DND-41 (cell line): ENCODE data around the gene IFT122.

Experiments
- ATAC-seq: fragments of 200-7000 bp; cut with Tn5 transposase; 3 replicates; pipeline ENCODE4 v1.9.1; 2021; ENCODE audit warnings: low read depth; ENCODE audit not compliant: insufficient read depth
- DNase-seq: peaks from one replicate; pipeline ENCODE4 v3.0.0-alpha.2; 2020
- H2AFZ ChIP-seq: 2 replicates; pipeline ENCODE4 v1.6.0; 2012; ENCODE audit warnings: low read depth, low read length
- H3K27ac ChIP-seq: 2 replicates; pipeline ENCODE4 v1.5.1; 2012; ENCODE audit warnings: low read length, inconsistent platforms
- H3K27me3 ChIP-seq: fragments of 200-600 bp; sonication (generic); 2 replicates; pipeline ENCODE4 v1.6.0; 2012; ENCODE audit warnings: low read length, mild to moderate bottlenecking, inconsistent platforms; ENCODE audit not compliant: insufficient read depth, poor library complexity
- H3K36me3 ChIP-seq: 2 replicates; pipeline ENCODE4 v1.5.1; 2012; ENCODE audit warnings: low read length, inconsistent platforms; ENCODE audit not compliant: insufficient read depth
- H3K4me1 ChIP-seq: 2 replicates; pipeline ENCODE4 v1.5.1; 2012; ENCODE audit warnings: mild to moderate bottlenecking, low read length; ENCODE audit not compliant: insufficient read depth
- H3K4me2 ChIP-seq: 2 replicates; pipeline ENCODE4 v1.6.0; 2012; ENCODE audit warnings: mild to moderate bottlenecking, moderate library complexity, low read length, inconsistent platforms; ENCODE audit not compliant: insufficient read depth
- H3K4me3 ChIP-seq, 2 experiments: fragments of 200-600 bp in 1 of 2; shearing (Covaris generic) in 1 of 2; 2 replicates each; pipeline ENCODE4 v1.5.1; 2012 to 2016; ENCODE audit warnings: inconsistent platforms in 2 of 2, low read length in 2 of 2, mild to moderate bottlenecking in 2 of 2, low read depth in 1 of 2, moderate library complexity in 1 of 2
- H3K79me2 ChIP-seq: 2 replicates; pipeline ENCODE4 v1.6.0; 2012; ENCODE audit warnings: low read length, inconsistent platforms; ENCODE audit not compliant: insufficient read depth
- H3K9ac ChIP-seq: 2 replicates; pipeline ENCODE4 v1.6.0; 2012; ENCODE audit warnings: low read depth, mild to moderate bottlenecking, inconsistent platforms, low read length, moderate library complexity
- H3K9me3 ChIP-seq: 2 replicates; pipeline ENCODE4 v1.5.1; 2012; ENCODE audit warnings: low read length, moderate library complexity, mild to moderate bottlenecking, inconsistent platforms; ENCODE audit not compliant: insufficient read depth, severe bottlenecking
- H4K20me1 ChIP-seq: 2 replicates; pipeline ENCODE4 v1.6.0; 2012; ENCODE audit warnings: low read length; ENCODE audit not compliant: insufficient read depth
- CTCF ChIP-seq: IDR thresholded peaks from 2 replicates; pipeline ENCODE4 v1.5.1; 2012; ENCODE audit warnings: borderline replicate concordance, low read length, moderate library complexity, mild to moderate bottlenecking; ENCODE audit not compliant: poor library complexity, severe bottlenecking; ENCODE audit errors: extremely low read depth
- EZH2 ChIP-seq: IDR thresholded peaks from 3 replicates; pipeline ENCODE4 v1.6.1; 2012; ENCODE audit warnings: borderline replicate concordance, low read depth, mild to moderate bottlenecking, moderate library complexity, low read length, inconsistent platforms; ENCODE audit not compliant: severe bottlenecking

IFT122 gene

GRCh38 chr3:129532261-129532660 lies 92.2 kb downstream of the IFT122 start:
- H3K4me1 ChIP-seq = no peaks in the 10 kb centered on the region
- no peaks in the 10 kb centered on the region for H3K79me2 ChIP-seq
- no peak overlapping the region for H3K9ac ChIP-seq
- TF ChIP-seq EZH2 = no peak
- no peak for TF ChIP-seq CTCF
- H3K27ac ChIP-seq = no peak overlapping the region
- no peaks in the 10 kb centered on the region for H3K9me3 ChIP-seq
- H3K27me3 ChIP-seq = no peaks in the 10 kb centered on the region
- H2AFZ ChIP-seq = no peak overlapping the region
- no peak for DNase-seq
- H3K4me2 ChIP-seq = no peak overlapping the region
- H4K20me1 ChIP-seq = no peaks in the 10 kb centered on the region
- no peak for ATAC-seq
- no peaks in the 10 kb centered on the region for H3K36me3 ChIP-seq
- no peak overlapping the region for H3K4me3 ChIP-seq

GRCh38 chr3:129533406-129533805 lies 93.4 kb downstream of the IFT122 start:
- no peak overlapping the region for H3K27ac ChIP-seq
- ATAC-seq (no peak), DNase-seq (no peak)
- no peak overlapping the region for H3K9ac ChIP-seq
- no peak overlapping the region for H3K4me2 ChIP-seq
- no peak overlapping the region for H3K4me3 ChIP-seq
- H3K9me3 ChIP-seq = no peaks in the 10 kb centered on the region
- H2AFZ ChIP-seq = no peak overlapping the region
- H4K20me1 ChIP-seq = no peaks in the 10 kb centered on the region
- no peaks in the 10 kb centered on the region for H3K79me2 ChIP-seq
- no peaks in the 10 kb centered on the region for H3K36me3 ChIP-seq
- H3K27me3 ChIP-seq = no peaks in the 10 kb centered on the region
- H3K4me1 ChIP-seq = no peaks in the 10 kb centered on the region
- TF ChIP-seq CTCF (no peak), EZH2 (no peak)

GRCh38 chr3:129534428-129535027 lies 94.5 kb downstream of the IFT122 start:
- ATAC-seq (no peak), DNase-seq (no peak)
- H3K36me3 ChIP-seq = no peaks in the 10 kb centered on the region
- H3K9me3 ChIP-seq = no peaks in the 10 kb centered on the region
- no peak overlapping the region for H3K9ac ChIP-seq
- no peaks in the 10 kb centered on the region for H3K79me2 ChIP-seq
- H3K27me3 ChIP-seq = no peaks in the 10 kb centered on the region
- H4K20me1 ChIP-seq = no peaks in the 10 kb centered on the region
- H2AFZ ChIP-seq = no peak overlapping the region
- H3K27ac ChIP-seq = no peak overlapping the region
- no peaks in the 10 kb centered on the region for H3K4me1 ChIP-seq
- H3K4me2 ChIP-seq = no peak overlapping the region
- TF ChIP-seq CTCF = no peak
- no peak for TF ChIP-seq EZH2
- H3K4me3 ChIP-seq = no peak overlapping the region

- H3K4me1 ChIP-seq = no peaks in the 10 kb centered on the region
Observed at GRCh38 chr3:129535075-129535474, 95.1 kb downstream of the IFT122 start.

More at GRCh38 chr3:129535075-129535474, 95.1 kb downstream of the IFT122 start:
- no peak overlapping the region for H3K4me3 ChIP-seq
- H3K27ac ChIP-seq = no peak overlapping the region
- H3K79me2 ChIP-seq = no peaks in the 10 kb centered on the region
- H4K20me1 ChIP-seq = no peaks in the 10 kb centered on the region
- H3K9ac ChIP-seq = no peak overlapping the region
- no peaks in the 10 kb centered on the region for H3K9me3 ChIP-seq
- TF ChIP-seq EZH2 = no peak
- TF ChIP-seq CTCF = no peak
- H3K4me2 ChIP-seq = no peak overlapping the region
- DNase-seq (no peak), ATAC-seq (no peak)
- no peaks in the 10 kb centered on the region for H3K36me3 ChIP-seq
- no peaks in the 10 kb centered on the region for H3K27me3 ChIP-seq
- no peak overlapping the region for H2AFZ ChIP-seq
